SU-DHL-6 (cell line): ENCODE measurements around the gene RBMS1.

Experiments used
- H2AFZ ChIP-seq: fragments of 200-600 bp; sonication (generic); 2 replicates; pipeline ENCODE4 v1.6.1; 2014; ENCODE audit warnings: low read depth, mild to moderate bottlenecking, moderate library complexity, mixed read lengths, antibody characterized with exemption, low read length; ENCODE audit not compliant: severe bottlenecking
- H3F3A ChIP-seq: fragments of 200-600 bp; shearing (Covaris generic); 2 replicates; pipeline ENCODE4 v1.6.0; 2016; ENCODE audit warnings: antibody characterized with exemption, mild to moderate bottlenecking; ENCODE audit not compliant: insufficient read depth
- H3K27ac ChIP-seq: fragments of 200-600 bp; sonication (generic); 2 replicates; pipeline ENCODE4 v1.5.1; 2016; ENCODE audit warnings: low read depth, mild to moderate bottlenecking, low read length, moderate library complexity, mixed read lengths
- H3K27me3 ChIP-seq: fragments of 200-600 bp; sonication (generic), shearing (Covaris generic); 2 replicates; pipeline ENCODE4 v1.6.0; 2014; ENCODE audit warnings: mild to moderate bottlenecking, low read length
- H3K36me3 ChIP-seq: fragments of 200-600 bp; sonication (generic); 2 replicates; pipeline ENCODE4 v1.6.1; 2014; ENCODE audit warnings: mild to moderate bottlenecking, low read length, mixed read lengths
- H3K4me2 ChIP-seq: fragments of 300-600, 200-600 bp; shearing (Covaris generic), sonication (generic); 2 replicates; pipeline ENCODE4 v1.6.0; 2014; ENCODE audit warnings: low read length, low read depth, mild to moderate bottlenecking; ENCODE audit not compliant: poor library complexity, severe bottlenecking
- H3K4me3 ChIP-seq: fragments of 200-600 bp; sonication (generic); 2 replicates; pipeline ENCODE4 v1.5.1; 2014; ENCODE audit warnings: antibody characterized with exemption, low read length, mild to moderate bottlenecking, mixed read lengths; ENCODE audit not compliant: insufficient read depth, poor library complexity, severe bottlenecking
- H3K79me2 ChIP-seq: fragments of 200-600 bp; sonication (generic); 2 replicates; pipeline ENCODE4 v1.6.1; 2014; ENCODE audit warnings: mild to moderate bottlenecking, low read length, moderate library complexity; ENCODE audit not compliant: insufficient read depth
- H3K9ac ChIP-seq: fragments of 200-600 bp; sonication (generic); 2 replicates; pipeline ENCODE4 v1.7.0; 2014; ENCODE audit warnings: mild to moderate bottlenecking, low read length
- H3K9me2 ChIP-seq: fragments of 200-600 bp; sonication (generic); replicated peaks from 2 replicates; pipeline ENCODE4 v1.6.1; 2014; ENCODE audit warnings: low read length; ENCODE audit not compliant: insufficient read depth
- H3K9me3 ChIP-seq: fragments of 200-600 bp; sonication (generic); 2 replicates; pipeline ENCODE4 v1.6.1; 2014; ENCODE audit warnings: low read length, mixed read lengths; ENCODE audit not compliant: insufficient read depth
- H4K20me1 ChIP-seq: fragments of 200-600 bp; sonication (generic); 2 replicates; pipeline ENCODE4 v1.6.1; 2014; ENCODE audit warnings: low read depth, mild to moderate bottlenecking, antibody characterized with exemption, low read length, moderate library complexity, mixed read lengths
- EZH2phosphoT487 ChIP-seq: fragments of 200-600 bp; sonication (generic), shearing (Covaris generic); conservative IDR thresholded peaks from 2 replicates; pipeline ENCODE4 v1.6.1; 2018; ENCODE audit warnings: mild to moderate bottlenecking, antibody characterized with exemption, low read length, moderate library complexity, mixed read lengths
- TF ChIP-seq, protein P1 (sequence below): fragments of 200-600 bp; sonication (generic); IDR thresholded peaks from one replicate; pipeline ENCODE4 v1.5.1; 2017; ENCODE audit warnings: antibody characterized with exemption, mild to moderate bottlenecking, low read length, moderate library complexity; ENCODE audit not compliant: insufficient read depth, poor library complexity, severe bottlenecking

The RBMS1 gene

DNA sequence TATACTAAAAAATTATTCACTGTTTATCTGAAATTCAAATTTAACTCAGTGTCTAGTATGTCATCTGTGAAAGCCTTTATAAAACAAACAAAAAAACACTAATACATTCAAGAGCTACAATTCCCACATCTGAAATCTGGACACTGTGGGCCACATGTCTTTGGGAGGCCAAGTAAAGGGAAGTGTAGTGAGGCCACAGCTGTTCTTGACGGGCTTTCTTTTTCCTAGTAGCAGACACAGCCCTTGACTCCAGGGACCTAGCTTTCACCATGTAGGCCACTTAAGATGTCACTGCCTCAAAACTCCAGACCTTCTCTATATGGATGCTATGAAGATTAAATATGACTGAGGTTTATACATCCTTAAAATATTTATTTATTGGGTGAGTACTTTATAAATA lies 91.1 kb downstream of the RBMS1 start:
- 0 out of 2 replicates have a peak, but pooled peaks cover 4% of the 10 kb centered on the region for H3K79me2 ChIP-seq
- H3K36me3 ChIP-seq, result no peaks in the 10 kb centered on the region
- no peaks in the 10 kb centered on the region for H3K9me2 ChIP-seq
- no peak for TF ChIP-seq EZH2phosphoT487
- TF ChIP-seq, protein P1, sequence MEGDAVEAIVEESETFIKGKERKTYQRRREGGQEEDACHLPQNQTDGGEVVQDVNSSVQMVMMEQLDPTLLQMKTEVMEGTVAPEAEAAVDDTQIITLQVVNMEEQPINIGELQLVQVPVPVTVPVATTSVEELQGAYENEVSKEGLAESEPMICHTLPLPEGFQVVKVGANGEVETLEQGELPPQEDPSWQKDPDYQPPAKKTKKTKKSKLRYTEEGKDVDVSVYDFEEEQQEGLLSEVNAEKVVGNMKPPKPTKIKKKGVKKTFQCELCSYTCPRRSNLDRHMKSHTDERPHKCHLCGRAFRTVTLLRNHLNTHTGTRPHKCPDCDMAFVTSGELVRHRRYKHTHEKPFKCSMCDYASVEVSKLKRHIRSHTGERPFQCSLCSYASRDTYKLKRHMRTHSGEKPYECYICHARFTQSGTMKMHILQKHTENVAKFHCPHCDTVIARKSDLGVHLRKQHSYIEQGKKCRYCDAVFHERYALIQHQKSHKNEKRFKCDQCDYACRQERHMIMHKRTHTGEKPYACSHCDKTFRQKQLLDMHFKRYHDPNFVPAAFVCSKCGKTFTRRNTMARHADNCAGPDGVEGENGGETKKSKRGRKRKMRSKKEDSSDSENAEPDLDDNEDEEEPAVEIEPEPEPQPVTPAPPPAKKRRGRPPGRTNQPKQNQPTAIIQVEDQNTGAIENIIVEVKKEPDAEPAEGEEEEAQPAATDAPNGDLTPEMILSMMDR, result no peak
- H4K20me1 ChIP-seq, result peaks cover 13% of the 10 kb centered on the region
- H3F3A ChIP-seq, result no peaks in the 10 kb centered on the region
- no peak overlapping the region for H2AFZ ChIP-seq
- H3K4me2 ChIP-seq, result no peak overlapping the region
- no peak overlapping the region for H3K9ac ChIP-seq
- H3K27me3 ChIP-seq, result no peaks in the 10 kb centered on the region
- H3K27ac ChIP-seq, result no peak overlapping the region
- no peak overlapping the region for H3K4me3 ChIP-seq
- H3K9me3 ChIP-seq, result no peaks in the 10 kb centered on the region

DNA sequence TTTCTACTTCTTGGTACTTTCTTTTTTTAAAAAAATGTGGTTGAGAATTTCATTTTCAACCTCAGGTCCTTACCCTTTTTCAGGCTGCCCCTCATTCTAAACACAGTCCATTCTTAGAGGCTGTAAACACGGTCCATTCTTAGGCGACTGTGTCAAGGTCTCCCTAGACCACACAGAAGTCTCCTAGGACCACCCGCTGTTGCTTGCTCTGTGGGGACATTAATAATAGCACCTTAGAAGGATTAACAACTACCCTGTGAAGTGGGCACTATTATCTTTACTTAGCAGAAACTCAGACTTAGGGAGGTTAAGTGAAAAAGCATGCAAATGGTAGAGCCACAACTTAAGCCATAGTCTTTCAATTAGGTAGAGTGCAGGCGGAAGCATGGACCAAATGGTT lies 91.7 kb downstream of the RBMS1 start:
- Histone ChIP-seq H4K20me1 (peaks cover 13% of the 10 kb centered on the region), H3K79me2 (0 out of 2 replicates have a peak, but pooled peaks cover 4% of the 10 kb centered on the region), H3K4me3 (no peak overlapping the region), H3K27ac (no peak overlapping the region), H2AFZ (no peak overlapping the region), H3K9me3 (no peaks in the 10 kb centered on the region), H3K4me2 (no peak overlapping the region), H3K9ac (no peak overlapping the region), H3K27me3 (no peaks in the 10 kb centered on the region), H3K9me2 (no peaks in the 10 kb centered on the region), H3F3A (no peaks in the 10 kb centered on the region), H3K36me3 (no peaks in the 10 kb centered on the region)
- TF ChIP-seq, protein P1, result no peak
- TF ChIP-seq EZH2phosphoT487, result no peak

DNA sequence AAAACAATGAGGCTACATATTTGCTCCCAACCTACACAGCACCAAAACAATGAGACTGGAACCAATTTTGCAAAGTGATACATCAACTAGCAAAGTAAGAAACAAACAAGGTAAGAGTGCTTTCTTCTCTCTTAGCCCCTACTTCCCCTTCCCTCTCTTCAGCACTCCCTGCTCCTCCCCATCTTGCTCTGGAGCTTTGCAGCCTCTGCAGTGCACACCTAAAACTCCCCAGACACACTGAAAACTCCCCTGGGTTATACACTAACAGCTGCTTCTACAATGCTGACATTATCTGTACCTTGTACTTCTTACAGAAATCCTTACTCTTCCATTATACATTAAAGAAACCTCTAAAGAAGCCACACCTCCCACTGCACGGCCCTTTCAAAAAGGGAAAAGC lies 93.7 kb downstream of the RBMS1 start:
- H4K20me1 ChIP-seq, result peaks cover 13% of the 10 kb centered on the region
- no peak overlapping the region for H3K9ac ChIP-seq
- H3K27me3 ChIP-seq, result no peaks in the 10 kb centered on the region
- no peak overlapping the region for H3K27ac ChIP-seq
- H3K4me2 ChIP-seq, result no peak overlapping the region
- TF ChIP-seq, protein P1, result no peak
- TF ChIP-seq EZH2phosphoT487, result no peak
- H3F3A ChIP-seq, result no peaks in the 10 kb centered on the region
- H3K79me2 ChIP-seq, result 0 out of 2 replicates have a peak, but pooled peaks cover 4% of the 10 kb centered on the region
- no peaks in the 10 kb centered on the region for H3K36me3 ChIP-seq
- no peaks in the 10 kb centered on the region for H3K9me3 ChIP-seq
- no peak overlapping the region for H3K4me3 ChIP-seq
- H3K9me2 ChIP-seq, result no peaks in the 10 kb centered on the region
- H2AFZ ChIP-seq, result no peak overlapping the region
